Psoas muscle (tissue), 8 donors: Measurements from ENCODE around the gene SAMMSON. TPM values are rescaled to one million over a fixed set of nuclear protein-coding genes. Genes with fewer than 3 reads are reported as not detected.

Experiments
- ATAC-seq, 4 donors: fragments of 200-7000 bp; cut with Tn5 transposase; one replicate each; pipeline ENCODE4 v1.9.1; 2020; ENCODE audit warnings: moderate library complexity in 3 of 4, mild to moderate bottlenecking in 2 of 4
- DNase-seq, 2 donors: peaks; one replicate each; pipeline ENCODE4 v3.0.0-alpha.2; 2020
- H3K27ac ChIP-seq: fragments of 200-600 bp; one replicate; pipeline ENCODE4 v1.8.0; 2022
- H3K27me3 ChIP-seq, 3 donors: fragments of 200-600 bp in 1 of 3; one replicate each; pipeline versions ENCODE4 v1.6.1 to v1.8.0; 2013 to 2022; ENCODE audit warnings: low read length in 2 of 3, mild to moderate bottlenecking in 2 of 3, moderate library complexity in 1 of 3; ENCODE audit not compliant: insufficient read depth in 3 of 3
- H3K36me3 ChIP-seq, 2 donors: fragments of 200-600 bp in 1 of 2; one replicate each; pipeline versions ENCODE4 v1.6.1 to v1.8.0; 2013 to 2022; ENCODE audit warnings: low read depth in 1 of 2, mild to moderate bottlenecking in 1 of 2, moderate library complexity in 1 of 2; ENCODE audit not compliant: insufficient read depth in 1 of 2
- H3K4me1 ChIP-seq: fragments of 200-600 bp; one replicate; pipeline ENCODE4 v1.8.0; 2022
- H3K4me3 ChIP-seq: fragments of 200-600 bp; one replicate; pipeline ENCODE4 v1.8.0; 2022; ENCODE audit warnings: mild to moderate bottlenecking
- H3K9me3 ChIP-seq: fragments of 200-600 bp; one replicate; pipeline ENCODE4 v1.8.0; 2022
- CTCF ChIP-seq: fragments of 200-600 bp; IDR thresholded peaks from one replicate; pipeline ENCODE4 v1.8.0; 2022; ENCODE audit warnings: antibody characterized with exemption
- WGBS, 3 donors: extraction: QIAGEN DNeasy Blood & Tissue Kit; methylation state at CpG; one replicate each; pipeline versions ENCODE4 v1.1.6 to v1.1.7; 2013; 5-methylcytosine and 5-hydroxymethylcytosine counted together
- intact Hi-C, 2 donors: fragments of 100-400 bp; cut with DNase I; formaldehyde crosslinking; loops; one replicate each; pipeline versions ENCODE4 v1.11.0 to v1.14.2; 2022
- polyA plus RNA-seq, 3 donors: library from polyadenylated mRNA; stranded (reverse); fragments of 200-250 nt; gene quantifications; one replicate each; pipeline ENCODE4 v1.2.3, GENCODE V29; 2013
- total RNA-seq, 4 donors: library from RNA; stranded (reverse); fragmentation: NEBNext Ultra II Directional in 2 of 4; extraction: Animal tissue kit (Norgen Biotek cat#: 25700) in 2 of 4; gene quantifications; one replicate each; pipeline versions ENCODE4 v1.2.1 to v1.2.4, GENCODE V29; 2021 to 2023
- donor health status: healthy with polysubstance abuse.
- donor health status: DM: no; HTN: no; CAD: no; lungs with moderate emphysema.
- donor health status: Bipolar disorder and iron deficiency.
- donor health status: healthy.
- donor health status: DM: yes; HTN: yes; CAD: no.
- donor health status: DM: no; HTN: no; CAD: no.
- donor health status: DM: no; HTN: no; CAD: no.
- donor health status: DM: yes; HTN: yes; CAD: no.

SAMMSON gene
- total and polyA plus RNA-seq, 7 donors, result not detected

DNA sequence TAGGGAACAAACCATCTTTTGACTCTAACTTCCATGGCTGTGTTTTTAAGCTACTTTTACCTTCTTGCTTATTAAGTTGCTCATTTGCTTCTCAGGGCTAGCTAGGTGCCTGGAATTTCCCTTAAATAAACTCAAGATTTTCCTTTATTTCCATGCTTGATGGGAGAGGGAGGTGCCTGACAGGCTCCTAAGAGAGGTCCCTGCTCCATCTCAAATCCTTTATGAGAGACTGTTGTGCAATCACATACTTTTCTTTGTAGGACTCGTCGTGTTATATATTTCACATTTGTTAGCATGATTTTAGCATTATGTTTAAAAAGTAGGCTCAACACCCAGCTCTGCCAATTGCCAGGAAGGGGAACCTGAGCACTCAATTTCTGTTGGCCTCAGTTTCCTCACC is 95.7 kb downstream of the SAMMSON start:
- H3K9me3 ChIP-seq, result no peaks in the 10 kb centered on the region
- no peak overlapping the region for H3K27ac ChIP-seq
- H3K27me3 ChIP-seq, result no peaks in the 10 kb centered on the region
- no peaks in the 10 kb centered on the region for H3K36me3 ChIP-seq
- DNase-seq (no peak), ATAC-seq (no peak)
- intact Hi-C loops, result no loop called here
- 80 to 87% (median 86%) methylated on average over 2 of the region's 2 CpGs for WGBS, 3 donors
- no peak overlapping the region for H3K4me3 ChIP-seq
- H3K4me1 ChIP-seq, result no peaks in the 10 kb centered on the region
- TF ChIP-seq CTCF, result no peak

GRCh38 chr3:70096376-70097066 is 97.0 kb downstream of the SAMMSON start:
- Histone ChIP-seq H3K4me1 (no peaks in the 10 kb centered on the region), H3K4me3 (no peak overlapping the region), H3K36me3 (no peaks in the 10 kb centered on the region), H3K27ac (no peak overlapping the region), H3K9me3 (no peaks in the 10 kb centered on the region), H3K27me3 (no peaks in the 10 kb centered on the region)
- no peak for DNase-seq
- intact Hi-C loops, result no loop called here
- WGBS, 3 donors, result 81 to 87% (median 84%) methylated on average over 5 of the region's 5 CpGs
- ATAC-seq, result no peak
- no peak for TF ChIP-seq CTCF

DNA sequence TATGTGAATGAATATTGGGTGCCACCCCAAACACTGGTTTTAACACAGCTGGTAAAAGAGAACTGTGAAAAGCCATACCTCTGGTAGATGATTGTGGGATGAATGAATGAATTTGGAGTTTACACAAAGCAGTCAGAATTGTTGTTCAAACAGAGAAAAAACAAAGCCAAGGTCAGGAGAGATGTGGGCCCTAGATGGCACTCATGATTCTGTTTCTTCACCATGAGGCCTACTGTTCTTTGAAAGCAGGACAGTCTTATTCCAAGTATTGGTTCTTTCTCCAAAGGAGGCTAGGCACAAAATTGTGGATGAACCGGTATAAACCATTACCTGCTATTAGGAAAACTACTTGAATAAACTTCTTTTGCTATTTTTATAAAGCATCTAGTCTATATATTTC is 97.6 kb downstream of the SAMMSON start:
- no peak for DNase-seq
- Histone ChIP-seq H3K9me3 (no peaks in the 10 kb centered on the region), H3K36me3 (no peaks in the 10 kb centered on the region), H3K4me1 (no peaks in the 10 kb centered on the region), H3K4me3 (no peak overlapping the region), H3K27me3 (no peaks in the 10 kb centered on the region), H3K27ac (no peak overlapping the region)
- intact Hi-C loops, result no loop called here
- no peak for ATAC-seq
- TF ChIP-seq CTCF, result no peak
- WGBS, 3 donors, result 95 to 100% (median 97%) methylated on average over 1 of the region's 1 CpG

DNA sequence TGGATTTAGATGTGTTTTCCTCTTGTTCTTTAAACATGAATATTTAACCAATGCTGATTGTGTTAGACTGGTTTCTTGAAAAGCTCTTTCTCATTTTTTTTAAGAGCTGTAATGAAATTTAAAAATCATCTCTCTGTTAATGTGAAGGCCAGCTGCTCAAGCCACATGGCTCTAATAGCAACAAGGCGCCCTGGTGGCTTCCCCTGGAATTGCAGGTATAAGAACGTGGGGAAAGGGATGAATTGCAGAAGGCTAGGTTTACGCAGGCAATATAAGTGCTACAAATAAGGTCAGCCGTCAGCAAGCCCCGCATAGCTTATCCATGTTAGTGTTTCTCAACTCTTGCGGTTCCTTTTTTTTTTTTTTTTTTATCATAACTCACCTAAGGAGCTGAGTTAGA is 108.5 kb downstream of the SAMMSON start:
- 62 to 78% (median 66%) methylated on average over 6 of the region's 6 CpGs for WGBS, 3 donors
- H3K27me3 ChIP-seq, result no peaks in the 10 kb centered on the region
- no peak for DNase-seq

More for the DNA sequence above, 108.5 kb downstream of the SAMMSON start:
- Histone ChIP-seq H3K27ac (no peak overlapping the region), H3K9me3 (no peaks in the 10 kb centered on the region), H3K4me1 (no peaks in the 10 kb centered on the region), H3K4me3 (no peak overlapping the region), H3K36me3 (no peaks in the 10 kb centered on the region)
- intact Hi-C loops, result no loop called here
- ATAC-seq, result no peak
- TF ChIP-seq CTCF, result no peak
